NT2/D1 (cell line): ENCODE data around the gene FOCAD.

ENCODE experiments used
- SUZ12 ChIP-seq: IDR thresholded peaks from 2 replicates; pipeline ENCODE4 v1.6.1; 2011; ENCODE audit not compliant: insufficient read length, insufficient read depth; ENCODE audit errors: extremely low read depth
- YY1 ChIP-seq: IDR thresholded peaks from 2 replicates; pipeline ENCODE4 v1.6.1; 2011; ENCODE audit not compliant: insufficient read length, insufficient read depth
- ZNF274 ChIP-seq: IDR thresholded peaks from 2 replicates; pipeline ENCODE4 v1.6.1; 2011; ENCODE audit warnings: mild to moderate bottlenecking, low read depth, low read length

- TF ChIP-seq ZNF274 (no peak), SUZ12 (no peak), YY1 (no peak)
These were observed 220.9 kb downstream of the FOCAD start for GRCh38 chr9:20904995-20905394.
